Measurements from ENCODE around the gene MYL7.
A peak's percentile ranks its signal among the peaks of the same experiment; 100 is the strongest.
"Not testable (repeated sequence)": the region's sequence is repeated elsewhere in the genome, so short reads cannot be mapped to it uniquely, and the experiment has no call there.

MYL7 gene

DNA sequence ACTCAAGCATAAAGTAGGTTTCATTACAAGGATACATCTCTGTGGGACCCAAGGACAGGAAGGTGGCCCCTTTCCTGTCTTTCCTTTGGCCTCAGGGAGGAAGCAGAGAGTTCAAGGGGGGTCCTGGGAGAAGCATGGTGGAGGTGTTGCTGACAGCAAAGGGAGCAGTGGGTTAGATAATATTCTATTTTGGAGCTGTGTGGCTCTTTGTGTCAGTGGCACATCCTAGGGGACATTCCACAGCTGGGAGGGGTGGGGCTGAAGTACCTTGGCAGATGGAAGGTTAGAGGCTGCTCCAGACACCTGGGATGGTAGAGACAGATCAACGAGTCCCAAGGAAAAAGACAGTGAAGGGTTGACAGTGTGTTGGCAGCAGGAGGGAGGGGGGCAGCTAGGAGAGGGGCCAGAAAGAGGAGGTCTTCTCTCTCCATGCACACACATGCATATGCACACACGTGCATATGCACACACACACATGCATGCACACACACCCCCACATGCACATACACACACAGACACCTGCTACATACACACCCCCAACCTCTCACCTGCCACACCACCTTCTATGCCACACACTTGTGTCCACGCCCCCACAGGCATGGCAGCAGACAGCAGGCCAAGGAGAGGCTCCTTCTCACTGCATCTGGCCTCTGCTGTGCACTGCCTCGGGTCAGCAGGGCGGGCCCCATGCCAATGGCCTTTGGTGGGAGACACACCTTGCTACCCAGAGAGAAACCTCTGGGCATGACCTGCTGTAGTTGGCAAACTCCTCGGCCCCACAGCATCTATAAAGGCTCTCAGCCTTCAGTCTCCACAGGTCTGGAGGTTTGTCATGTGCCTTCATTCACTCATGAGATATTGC is 12.2 kb downstream of the MYL7 start:
- no peak for DNase-seq

GRCh38 chr7:44127161-44127560 is 14.0 kb downstream of the MYL7 start:
- DNase-seq = no peak

- not testable (repeated sequence) for DNase-seq
Observed at GRCh38 chr7:44126574-44126973, 14.6 kb downstream of the MYL7 start.

GRCh38 chr7:44124822-44125202 is 16.3 kb downstream of the MYL7 start:
- no peak for DNase-seq

GRCh38 chr7:44123190-44124003 is 17.7 kb downstream of the MYL7 start, which contains the start of gene POLD2:
TSS of gene POLD2 (minus strand) at chr7:44123548. CDS start at chr7:44122053, 1,495 bp downstream.
- DNase-seq = peak; percentile 95

DNA sequence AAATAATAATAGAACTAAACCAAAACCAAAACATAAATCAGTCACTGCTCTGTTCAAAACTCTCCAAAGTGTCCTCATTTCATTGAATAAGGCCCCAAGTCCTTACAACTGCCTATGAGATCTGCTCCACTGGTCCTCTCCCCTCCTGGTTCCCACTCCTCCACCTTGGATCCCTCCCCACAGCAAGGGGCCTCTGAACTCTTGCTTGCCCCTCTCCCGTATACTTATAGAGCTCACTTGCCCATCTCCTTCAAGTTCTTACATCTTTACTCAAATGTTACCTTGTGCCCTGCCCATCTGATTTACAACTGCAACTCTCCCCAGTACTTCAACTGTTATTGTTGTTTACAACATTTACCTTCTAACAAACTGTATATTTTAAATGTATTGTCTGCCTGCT is 18.6 kb downstream of the MYL7 start:
- DNase-seq = no peak

DNA sequence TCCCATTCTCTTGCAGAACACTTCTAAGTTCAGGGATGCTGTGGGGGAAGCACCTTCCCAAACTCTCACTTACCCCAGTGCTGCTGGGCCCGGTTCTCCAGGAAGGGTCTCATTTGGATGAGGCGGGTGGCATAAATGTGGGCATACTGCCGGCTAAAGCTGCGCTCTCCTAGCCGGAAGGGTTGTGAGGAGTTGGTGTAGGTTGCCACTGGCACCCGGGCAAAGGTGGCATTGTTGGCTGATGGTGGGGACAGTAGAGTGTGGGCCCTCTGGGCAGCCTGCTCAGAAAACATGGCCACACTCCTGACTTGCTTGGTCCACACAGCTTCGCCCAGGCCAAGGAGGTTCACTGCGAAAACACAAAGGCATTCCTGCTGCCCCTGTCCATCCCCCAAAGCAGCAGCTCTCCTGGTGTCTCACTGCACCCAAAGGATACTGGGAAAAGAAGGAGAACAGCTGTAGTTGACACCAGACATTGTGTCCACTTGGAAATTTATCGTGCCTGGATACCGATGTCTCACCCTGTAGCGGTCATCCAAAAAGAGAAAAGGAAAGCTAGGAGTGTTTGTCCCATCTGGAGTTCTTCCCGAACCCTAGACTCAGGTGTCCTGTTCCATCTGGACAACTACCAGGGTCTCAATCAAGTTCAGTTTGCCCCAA is 19.2 kb downstream of the MYL7 start:
- DNase-seq = no peak

- no peak for DNase-seq
Observed at GRCh38 chr7:44120395-44120794, 20.7 kb downstream of the MYL7 start.

- no peak for DNase-seq
Observed at GRCh38 chr7:44119829-44120380, 21.2 kb downstream of the MYL7 start.

- no peak for DNase-seq
Observed at GRCh38 chr7:44117801-44118429, 23.2 kb downstream of the MYL7 start.

GRCh38 chr7:44116789-44117666 is 24.1 kb downstream of the MYL7 start:
- no peak for DNase-seq

DNA sequence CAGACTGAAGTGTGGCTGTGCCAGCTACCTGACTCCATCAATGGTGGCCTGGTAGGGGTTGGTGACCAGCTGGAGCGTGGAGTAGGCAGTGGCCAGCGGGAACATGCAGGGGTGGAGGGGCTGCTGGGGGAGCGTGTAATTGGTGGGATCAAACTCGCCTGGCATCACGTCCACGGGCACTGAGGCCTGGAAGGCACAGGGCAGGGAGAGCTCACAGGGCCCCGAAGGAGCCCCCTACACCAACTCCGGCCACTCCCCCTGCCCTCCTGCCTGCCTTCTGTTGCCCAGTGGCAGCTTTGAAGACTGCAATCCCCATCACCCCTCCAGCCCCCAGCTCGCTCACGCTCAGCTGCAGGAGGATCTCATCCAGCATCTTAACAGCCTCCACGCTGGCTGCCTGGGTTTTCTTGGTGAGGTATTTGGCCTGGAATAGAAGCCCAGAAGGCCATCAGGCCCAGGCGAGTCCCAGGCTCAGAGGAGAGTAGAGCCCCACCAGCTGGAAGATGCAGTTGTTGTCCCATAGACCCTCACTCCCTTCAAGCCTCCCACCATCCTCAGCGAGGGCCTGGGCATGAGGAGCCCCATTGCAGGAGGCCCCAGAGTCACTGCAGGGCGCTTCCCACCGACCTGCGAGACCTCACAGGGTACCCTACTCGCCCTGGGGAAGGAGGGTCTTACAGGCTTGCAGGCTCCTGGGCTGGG is 24.9 kb downstream of the MYL7 start:
- no peak for DNase-seq

DNA sequence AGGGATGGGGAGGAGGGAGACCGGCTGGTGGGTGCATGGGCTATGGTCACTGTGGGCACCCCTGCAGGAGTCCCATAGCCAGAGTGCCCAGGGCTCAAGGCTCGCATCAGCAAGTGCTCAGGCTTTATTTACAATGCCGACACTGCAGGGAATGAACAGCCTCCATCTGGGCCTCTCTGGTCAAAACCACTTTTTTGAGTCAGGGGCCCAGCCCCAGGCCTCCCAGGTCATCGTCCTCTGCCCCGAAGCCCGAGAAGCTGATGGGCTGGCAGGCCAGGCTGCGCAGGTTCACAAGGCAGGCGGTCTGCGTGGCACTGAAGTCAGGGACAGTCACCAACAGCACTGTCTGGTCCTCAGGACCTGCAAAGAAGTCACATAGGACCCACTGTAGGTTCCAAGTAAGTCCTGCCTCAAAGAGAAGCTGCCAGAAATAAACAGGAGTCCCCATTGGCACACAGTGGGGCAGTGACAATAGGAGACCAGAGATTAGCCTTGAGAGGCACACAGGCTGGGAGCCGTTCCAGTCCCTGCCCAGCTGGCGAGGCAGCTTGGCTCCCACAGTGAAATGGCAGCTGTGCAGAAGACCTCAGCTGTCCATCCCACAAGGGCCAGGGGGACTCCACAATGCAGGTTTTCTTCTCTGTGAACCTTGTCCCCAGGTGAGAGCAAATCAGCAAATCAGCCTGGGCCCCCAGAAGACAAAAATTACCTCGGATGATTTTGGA is 26.4 kb downstream of the MYL7 start:
- DNase-seq = no peak

GRCh38 chr7:44113764-44114354 is 27.3 kb downstream of the MYL7 start:
- no peak for DNase-seq

DNA sequence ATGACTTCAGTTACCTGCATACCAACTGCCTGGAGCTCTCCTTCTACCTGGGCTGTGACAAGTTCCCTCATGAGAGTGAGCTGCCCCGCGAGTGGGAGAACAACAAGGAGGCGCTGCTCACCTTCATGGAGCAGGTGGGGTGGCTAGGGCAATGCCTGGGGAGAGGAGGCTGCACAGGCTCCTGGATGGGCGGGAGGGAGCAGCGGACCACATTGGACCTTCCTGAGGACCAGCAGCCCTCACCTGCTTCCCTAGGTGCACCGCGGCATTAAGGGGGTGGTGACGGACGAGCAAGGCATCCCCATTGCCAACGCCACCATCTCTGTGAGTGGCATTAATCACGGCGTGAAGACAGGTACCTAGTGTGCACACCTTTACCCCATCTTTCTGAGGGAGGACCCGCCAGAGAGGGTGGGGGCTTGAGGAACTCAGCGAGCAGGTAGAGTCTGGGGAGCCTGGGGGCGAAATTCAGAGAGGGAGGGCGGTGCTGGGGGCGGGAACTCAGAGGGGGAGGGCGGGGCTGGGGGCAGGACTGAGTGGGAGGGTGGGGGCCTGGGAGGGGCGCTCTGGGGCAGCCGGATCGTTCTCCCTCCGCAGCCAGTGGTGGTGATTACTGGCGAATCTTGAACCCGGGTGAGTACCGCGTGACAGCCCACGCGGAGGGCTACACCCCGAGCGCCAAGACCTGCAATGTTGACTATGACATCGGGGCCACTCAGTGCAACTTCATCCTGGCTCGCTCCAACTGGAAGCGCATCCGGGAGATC is 28.0 kb downstream of the MYL7 start:
- no peak for DNase-seq

DNA sequence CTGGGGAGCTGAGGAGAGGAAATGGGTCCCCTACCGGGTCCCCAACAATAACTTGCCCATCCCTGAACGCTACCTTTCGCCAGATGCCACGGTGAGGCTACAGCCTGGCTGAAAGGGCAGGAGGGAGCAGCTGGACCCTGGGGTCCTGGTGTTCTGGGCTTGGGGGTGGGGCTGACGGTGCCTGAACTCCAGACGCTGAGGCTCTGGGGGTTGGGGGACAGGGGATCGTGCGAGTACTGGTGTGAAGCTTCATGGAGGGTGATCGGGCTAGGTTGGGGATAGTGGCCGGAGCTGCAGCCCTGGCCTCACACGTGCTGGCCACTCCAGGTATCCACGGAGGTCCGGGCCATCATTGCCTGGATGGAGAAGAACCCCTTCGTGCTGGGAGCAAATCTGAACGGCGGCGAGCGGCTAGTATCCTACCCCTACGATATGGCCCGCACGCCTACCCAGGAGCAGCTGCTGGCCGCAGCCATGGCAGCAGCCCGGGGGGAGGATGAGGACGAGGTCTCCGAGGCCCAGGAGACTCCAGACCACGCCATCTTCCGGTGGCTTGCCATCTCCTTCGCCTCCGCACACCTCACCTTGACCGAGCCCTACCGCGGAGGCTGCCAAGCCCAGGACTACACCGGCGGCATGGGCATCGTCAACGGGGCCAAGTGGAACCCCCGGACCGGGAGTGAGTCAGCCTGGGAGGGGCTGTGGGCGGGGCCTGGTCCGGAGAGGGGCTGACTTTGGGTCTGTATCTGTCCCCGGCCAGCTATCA is 28.7 kb downstream of the MYL7 start:
- no peak for DNase-seq

GRCh38 chr7:44111761-44112160 is 29.4 kb downstream of the MYL7 start:
- DNase-seq = no peak

Measured in CD4-positive, alpha-beta T cell treated with Interleukin-4 for 4 hours (primary cell).